GM12873 (cell line): ENCODE results near the gene PARP9.

Source experiments
- CTCF ChIP-seq: IDR thresholded peaks from 2 replicates; pipeline ENCODE4 v1.5.1; 2012; ENCODE audit warnings: low read depth, mild to moderate bottlenecking, moderate library complexity, low read length, control low read depth; ENCODE audit not compliant: insufficient read depth; ENCODE audit errors: missing control alignments

The PARP9 gene

GRCh38 chr3:122516846-122517360 lies 47.2 kb downstream of the PARP9 start:
- no peak for TF ChIP-seq CTCF

- TF ChIP-seq CTCF, result no peak
Measured at GRCh38 chr3:122515870-122516269, 48.2 kb downstream of the PARP9 start.

- TF ChIP-seq CTCF, result no peak
Measured at GRCh38 chr3:122515020-122515468, 49.1 kb downstream of the PARP9 start.

GRCh38 chr3:122514123-122515019 lies 49.7 kb downstream of the PARP9 start, which contains the start of gene KPNA1:
Gene KPNA1, minus strand, starts transcription at chr3:122514939. Its CDS starts 18,374 bp downstream, at chr3:122496565.
- no peak for TF ChIP-seq CTCF

GRCh38 chr3:122513386-122514122 lies 50.5 kb downstream of the PARP9 start:
- no peak for TF ChIP-seq CTCF

GRCh38 chr3:122512284-122512683 lies 51.8 kb downstream of the PARP9 start:
- TF ChIP-seq CTCF, result no peak
